ENCODE results near the gene GNE.

DNA sequence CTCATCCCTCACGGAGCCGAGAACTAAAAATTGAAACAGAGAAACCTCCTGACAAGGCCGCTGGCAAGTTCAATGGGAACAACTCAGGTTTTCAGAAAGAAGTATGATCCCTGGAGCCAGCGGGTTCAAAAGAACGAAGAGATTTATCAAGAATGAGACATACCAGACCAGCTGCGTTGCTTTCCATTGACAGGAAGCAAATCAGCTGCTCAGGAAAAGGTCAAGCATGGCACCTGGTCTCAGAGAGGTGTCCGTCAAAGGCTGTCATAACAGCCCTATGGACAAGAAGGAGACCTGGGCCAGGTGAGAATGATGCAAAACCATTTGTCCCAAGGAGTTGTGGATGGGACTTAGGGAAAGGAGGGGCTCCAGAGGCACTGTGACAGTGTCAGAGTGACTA lies 34.9 kb upstream of the GNE start:
- TF ChIP-seq, protein P1, sequence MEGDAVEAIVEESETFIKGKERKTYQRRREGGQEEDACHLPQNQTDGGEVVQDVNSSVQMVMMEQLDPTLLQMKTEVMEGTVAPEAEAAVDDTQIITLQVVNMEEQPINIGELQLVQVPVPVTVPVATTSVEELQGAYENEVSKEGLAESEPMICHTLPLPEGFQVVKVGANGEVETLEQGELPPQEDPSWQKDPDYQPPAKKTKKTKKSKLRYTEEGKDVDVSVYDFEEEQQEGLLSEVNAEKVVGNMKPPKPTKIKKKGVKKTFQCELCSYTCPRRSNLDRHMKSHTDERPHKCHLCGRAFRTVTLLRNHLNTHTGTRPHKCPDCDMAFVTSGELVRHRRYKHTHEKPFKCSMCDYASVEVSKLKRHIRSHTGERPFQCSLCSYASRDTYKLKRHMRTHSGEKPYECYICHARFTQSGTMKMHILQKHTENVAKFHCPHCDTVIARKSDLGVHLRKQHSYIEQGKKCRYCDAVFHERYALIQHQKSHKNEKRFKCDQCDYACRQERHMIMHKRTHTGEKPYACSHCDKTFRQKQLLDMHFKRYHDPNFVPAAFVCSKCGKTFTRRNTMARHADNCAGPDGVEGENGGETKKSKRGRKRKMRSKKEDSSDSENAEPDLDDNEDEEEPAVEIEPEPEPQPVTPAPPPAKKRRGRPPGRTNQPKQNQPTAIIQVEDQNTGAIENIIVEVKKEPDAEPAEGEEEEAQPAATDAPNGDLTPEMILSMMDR (conservative IDR thresholded peaks at IDR 0.05; ENCODE audit: low read depth, low read length): no peak
- no peak for TF ChIP-seq EZH2 (IDR thresholded peaks at IDR 0.05; ENCODE audit: borderline replicate concordance, low read depth, low read length, poor library complexity, severe bottlenecking)

Measured in A673 (cell line).